ENCODE data around the gene DLG5. TPM values are rescaled to one million over a fixed set of nuclear protein-coding genes. Genes with fewer than 3 reads are reported as not detected.
"Not testable (repeated sequence)": the region's sequence is repeated elsewhere in the genome, so short reads cannot be mapped to it uniquely, and the experiment has no call there.

The DLG5 gene
- total and polyA plus RNA-seq, 9 of the 15 experiments (the other 6 are each of a cell fraction or from before 2014, with no cell fraction given) = 1.4 to 26.8 (median 11.2) TPM

- TF ChIP-seq NFRKB (IDR thresholded peaks at IDR 0.05; ENCODE audit: low read depth) (no peak), EP300 (IDR thresholded peaks at IDR 0.05; ENCODE audit: low read length) (no peak), ZNF165 (CRISPR knock-in tag; IDR thresholded peaks at IDR 0.05; ENCODE audit: borderline replicate concordance) (no peak)
These were observed 162.8 kb downstream of the DLG5 start (continued) for GRCh38 chr10:77763453-77764430.

DNA sequence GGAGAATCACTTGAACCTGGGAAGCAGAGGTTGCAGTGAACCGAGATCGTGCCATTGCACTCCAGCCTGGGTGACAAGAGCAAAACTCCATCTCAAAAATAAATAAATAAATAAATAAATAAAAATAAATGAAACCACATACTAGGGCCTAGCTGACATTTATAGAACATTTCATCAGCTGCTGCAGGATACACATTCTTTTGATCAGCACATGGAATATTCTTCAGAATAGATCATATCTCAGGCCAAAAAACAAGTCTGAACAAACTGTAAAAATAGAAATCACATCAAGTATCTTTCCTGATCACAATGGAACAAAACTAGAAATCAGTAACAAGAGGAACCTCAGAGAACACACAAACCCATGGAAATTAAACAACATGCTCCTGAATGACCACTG, 168.1 kb downstream of the DLG5 start:
- H3K4me3 ChIP-seq; H3K9me1 ChIP-seq (ENCODE audit: control insufficient read depth, insufficient read depth, low read length); CTCF ChIA-PET (ENCODE audit: low intra/inter-chr PET ratio); BruUV-seq (replicated peaks); in situ Hi-C loops (cut with MboI); H3K27me3 ChIP-seq (ENCODE audit: control insufficient read depth in 2 of 2, insufficient read depth in 2 of 2, low read length in 2 of 2); H3K36me3 ChIP-seq (ENCODE audit: control insufficient read depth, insufficient read depth, low read length); H3K9me3 ChIP-seq (replicated peaks; ENCODE audit: control insufficient read depth, insufficient read depth, low read depth, low read length); ATAC-seq; intact Hi-C loops (cut with micrococcal nuclease); H4K20me1 ChIP-seq (replicated peaks; ENCODE audit: control insufficient read depth, insufficient read depth, low read length); H3K4me2 ChIP-seq (ENCODE audit: insufficient read depth, low read length); POLR2A ChIA-PET; H2AFZ ChIP-seq (ENCODE audit: low read depth, low read length); DNase-seq (ENCODE audit: extremely low read depth in 1 of 4, low spot score in 3 of 4); H3K79me2 ChIP-seq (ENCODE audit: control insufficient read depth, insufficient read depth, low read length); H3K9ac ChIP-seq (ENCODE audit: insufficient read depth in 1 of 2, low read depth in 2 of 2, low read length in 2 of 2); H3K4me1 ChIP-seq (replicated peaks in 1 of 2; ENCODE audit: control insufficient read depth in 2 of 2, insufficient read depth in 2 of 2, low read length in 2 of 2); H3K27ac ChIP-seq (ENCODE audit: extremely low read depth, low read depth, low read length); FAIRE-seq: not testable (repeated sequence)
- WGBS (ENCODE audit: insufficient coverage, low coverage, missing lambda C conversion rate) = 0% methylated on average over 2 of the region's 2 CpGs
